GM23338 (cell line): ENCODE data around the gene DLG5. TPM values are rescaled to one million over a fixed set of nuclear protein-coding genes. Genes with fewer than 3 reads are reported as not detected.

Source experiments
- ATAC-seq: fragments of 200-7000 bp; cut with Tn5 transposase; 3 replicates; pipeline ENCODE4 v1.9.1; 2020
- DNase-seq: peaks from one replicate; pipeline ENCODE4 v3.0.0-alpha.2; 2015; ENCODE audit warnings: low spot score
- H2AFZ ChIP-seq: fragments of 200-600 bp; sonication (generic); 2 replicates; pipeline ENCODE4 v1.8.0; 2016; ENCODE audit warnings: antibody characterized with exemption, mild to moderate bottlenecking, moderate library complexity
- H3F3A ChIP-seq: fragments of 200-600 bp; sonication (generic); replicated peaks from 2 replicates; pipeline ENCODE4 v1.8.0; 2017; ENCODE audit warnings: antibody characterized with exemption, mixed run types, low read depth
- H3K27ac ChIP-seq: fragments of 200-600 bp; sonication (generic); 2 replicates; pipeline ENCODE4 v1.6.1; 2016; ENCODE audit warnings: low read depth
- H3K27me3 ChIP-seq: fragments of 200-600 bp; sonication (generic); 2 replicates; pipeline ENCODE4 v1.8.0; 2016; ENCODE audit warnings: mild to moderate bottlenecking, mixed run types, moderate library complexity; ENCODE audit not compliant: insufficient read depth
- H3K36me3 ChIP-seq: fragments of 200-600 bp; sonication (generic); 2 replicates; pipeline ENCODE4 v1.8.0; 2016; ENCODE audit warnings: mild to moderate bottlenecking; ENCODE audit not compliant: insufficient read depth
- H3K4me1 ChIP-seq: fragments of 200-600 bp; sonication (generic); 2 replicates; pipeline ENCODE4 v1.8.0; 2016; ENCODE audit warnings: mild to moderate bottlenecking, moderate library complexity; ENCODE audit not compliant: insufficient read depth
- H3K4me2 ChIP-seq: fragments of 200-600 bp; sonication (generic); 2 replicates; pipeline ENCODE4 v1.7.1; 2017; ENCODE audit warnings: mixed run types
- H3K4me3 ChIP-seq: fragments of 200-600 bp; sonication (generic); 2 replicates; pipeline ENCODE4 v1.6.1; 2016; ENCODE audit warnings: mixed run types
- H3K79me2 ChIP-seq: fragments of 200-600 bp; sonication (generic); replicated peaks from 2 replicates; pipeline ENCODE4 v1.8.0; 2017; ENCODE audit warnings: mild to moderate bottlenecking; ENCODE audit not compliant: insufficient read depth
- H3K9me2 ChIP-seq: fragments of 200-600 bp; sonication (generic); 2 replicates; pipeline ENCODE4 v1.8.0; 2017; ENCODE audit not compliant: insufficient read depth
- H4K20me1 ChIP-seq: fragments of 200-600 bp; sonication (generic); replicated peaks from 2 replicates; pipeline ENCODE4 v1.8.0; 2017; ENCODE audit warnings: mild to moderate bottlenecking; ENCODE audit not compliant: insufficient read depth
- H3K27ac Mint-ChIP-seq: 2 replicates; pipeline ENCODE4 v1.8.0; 2020; ENCODE audit warnings: inconsistent platforms, mild to moderate bottlenecking, moderate library complexity, mixed read lengths
- H3K27me3 Mint-ChIP-seq: 3 replicates; pipeline ENCODE4 v1.8.0; 2022; ENCODE audit warnings: low read depth, mild to moderate bottlenecking, moderate library complexity, mixed read lengths, inconsistent platforms; ENCODE audit not compliant: insufficient read depth, poor library complexity
- H3K36me3 Mint-ChIP-seq: 3 replicates; pipeline ENCODE4 v1.8.0; 2021; ENCODE audit warnings: low read depth, mild to moderate bottlenecking, inconsistent platforms, moderate library complexity, mixed read lengths
- H3K4me1 Mint-ChIP-seq: 3 replicates; pipeline ENCODE4 v1.8.0; 2020; ENCODE audit warnings: mild to moderate bottlenecking, inconsistent platforms, mixed read lengths
- H3K4me3 Mint-ChIP-seq: 3 replicates; pipeline ENCODE4 v1.8.0; 2021; ENCODE audit warnings: moderate library complexity, mild to moderate bottlenecking, inconsistent platforms, mixed read lengths
- H3K9me3 Mint-ChIP-seq: 3 replicates; pipeline ENCODE4 v1.8.0; 2020; ENCODE audit warnings: moderate library complexity, mild to moderate bottlenecking, inconsistent platforms, mixed read lengths
- CREB1 ChIP-seq: fragments of 250-450 bp; sonication (Bioruptor Pico); IDR thresholded peaks from 2 replicates; pipeline ENCODE4 v1.5.0; 2020; ENCODE audit warnings: low read depth, mild to moderate bottlenecking, moderate library complexity
- EZH2 ChIP-seq: fragments of 200-600 bp; sonication (generic); IDR thresholded peaks from one replicate; pipeline ENCODE4 v1.8.0; 2017; ENCODE audit warnings: antibody characterized with exemption, mild to moderate bottlenecking, low read depth; ENCODE audit not compliant: unreplicated experiment
- EZH2phosphoT487 ChIP-seq: fragments of 200-600 bp; sonication (generic); IDR thresholded peaks from one replicate; pipeline ENCODE4 v1.8.1; 2018; ENCODE audit warnings: antibody characterized with exemption; ENCODE audit not compliant: unreplicated experiment
- POLR2AphosphoS5 ChIP-seq: IDR thresholded peaks from 2 replicates; pipeline ENCODE4 v1.6.1; 2016; ENCODE audit warnings: antibody characterized with exemption, low read depth
- ZNF114 ChIP-seq: fragments of 250-450 bp; sonication (Bioruptor Pico); IDR thresholded peaks from 2 replicates; pipeline ENCODE4 v1.5.0; 2020; ENCODE audit warnings: mild to moderate bottlenecking, moderate library complexity
- ZNF331 ChIP-seq: fragments of 250-450 bp; sonication (Bioruptor Pico); IDR thresholded peaks from 2 replicates; pipeline ENCODE4 v1.5.0; 2020; ENCODE audit warnings: low read depth, mild to moderate bottlenecking, moderate library complexity
- ZNF462 ChIP-seq: fragments of 250-450 bp; sonication (Bioruptor Pico); IDR thresholded peaks from 2 replicates; pipeline ENCODE4 v1.5.0; 2020; ENCODE audit warnings: mild to moderate bottlenecking, moderate library complexity
- polyA plus RNA-seq: library from polyadenylated mRNA; unstranded; fragments of >200 nt; fragmentation: Nextera tagmentation; extraction: Ambion mirVana; gene quantifications from 2 replicates; pipeline ENCODE4 v1.2.1, GENCODE V29; 2016
- total RNA-seq: library from RNA; depleted of rRNA; stranded (reverse); fragments of >200 nt; shearing (Covaris generic); gene quantifications from 2 replicates; pipeline ENCODE4 v1.2.3, GENCODE V29; 2014

The DLG5 gene
- total and polyA plus RNA-seq, 2 experiments from 2014 or later, result 7.4 to 66.6 TPM

DNA sequence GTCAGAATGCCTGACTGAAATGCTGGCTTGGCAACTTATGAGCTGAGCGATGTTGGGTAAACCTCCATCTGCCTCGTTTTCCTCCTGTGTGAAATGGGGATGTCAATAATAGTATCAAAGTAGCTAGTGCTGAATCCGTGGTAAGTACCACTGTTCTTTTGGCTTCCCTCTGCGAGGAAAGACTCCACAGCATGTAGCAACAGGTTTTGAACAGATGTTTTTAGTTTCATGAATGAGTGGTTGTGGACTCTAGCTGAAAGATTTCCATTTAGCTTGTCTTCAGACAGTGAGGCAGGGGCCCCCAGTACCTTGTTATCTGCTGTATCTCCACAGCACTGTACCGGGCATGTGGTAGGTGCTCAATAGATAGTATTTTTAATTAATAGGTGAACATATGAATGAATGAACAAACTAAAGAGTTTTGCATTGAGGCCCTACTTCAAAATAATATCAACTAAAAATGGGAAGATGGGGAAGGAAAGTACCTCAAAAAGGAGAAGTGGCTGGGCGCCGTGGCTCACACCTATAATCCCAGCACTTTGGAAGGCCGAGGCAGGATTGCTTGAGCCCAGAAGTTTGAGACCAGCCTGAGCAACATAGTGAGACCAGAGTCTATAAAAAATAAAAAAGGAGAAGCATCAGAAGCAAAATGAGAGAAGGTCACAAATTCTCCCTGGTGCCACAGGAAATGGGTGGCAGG is 5.6 kb upstream of the DLG5 start:
- H3K27ac ChIP-seq, result no peak overlapping the region
- no peaks in the 10 kb centered on the region; the same call in 1 of the 2 replicates for H3K4me1 ChIP-seq
- no peak overlapping the region for H3K4me3 Mint-ChIP-seq
- no peak overlapping the region for H3K4me3 ChIP-seq
- H3K27ac Mint-ChIP-seq, result no peak overlapping the region
- no peaks in the 10 kb centered on the region for H3K36me3 ChIP-seq
- peaks cover 4% of the 10 kb centered on the region; the same call in 2 of the 3 replicates for H3K36me3 Mint-ChIP-seq
- H3F3A ChIP-seq, result peaks cover 8% of the 10 kb centered on the region
- H3K4me1 Mint-ChIP-seq, result peaks cover 19% of the 10 kb centered on the region
- DNase-seq (no peak), ATAC-seq (no peak)
- no peak overlapping the region for H2AFZ ChIP-seq
- TF ChIP-seq ZNF331 (CRISPR knock-in tag) (no peak), EZH2 (no peak), EZH2phosphoT487 (no peak), CREB1 (CRISPR knock-in tag) (no peak), ZNF462 (CRISPR knock-in tag) (no peak), ZNF114 (CRISPR knock-in tag) (no peak), POLR2AphosphoS5 (no peak)
- H3K9me3 Mint-ChIP-seq, result no peaks in the 10 kb centered on the region; the same call in 2 of the 3 replicates
- H3K27me3 ChIP-seq, result peaks cover 9% of the 10 kb centered on the region
- H3K9me2 ChIP-seq, result no peaks in the 10 kb centered on the region
- H4K20me1 ChIP-seq, result no peaks in the 10 kb centered on the region
- no peak overlapping the region for H3K4me2 ChIP-seq
- H3K27me3 Mint-ChIP-seq, result peaks cover 7% of the 10 kb centered on the region
- no peaks in the 10 kb centered on the region for H3K79me2 ChIP-seq
